GM21723 (cell line): ENCODE measurements around the gene HCFC2.
"Not testable (repeated sequence)": the region's sequence is repeated elsewhere in the genome, so short reads cannot be mapped to it uniquely, and the experiment has no call there.

ENCODE experiments used
- ATAC-seq: cut with Tn5 transposase; IDR thresholded peaks from one replicate; pipeline ENCODE4 v1.9.1; 2021; ENCODE audit warnings: mild to moderate bottlenecking, moderate library complexity; ENCODE audit not compliant: unreplicated experiment

The HCFC2 gene

GRCh38 chr12:104114834-104115586 is 50.7 kb downstream of the HCFC2 start:
- not testable (repeated sequence) for ATAC-seq

DNA sequence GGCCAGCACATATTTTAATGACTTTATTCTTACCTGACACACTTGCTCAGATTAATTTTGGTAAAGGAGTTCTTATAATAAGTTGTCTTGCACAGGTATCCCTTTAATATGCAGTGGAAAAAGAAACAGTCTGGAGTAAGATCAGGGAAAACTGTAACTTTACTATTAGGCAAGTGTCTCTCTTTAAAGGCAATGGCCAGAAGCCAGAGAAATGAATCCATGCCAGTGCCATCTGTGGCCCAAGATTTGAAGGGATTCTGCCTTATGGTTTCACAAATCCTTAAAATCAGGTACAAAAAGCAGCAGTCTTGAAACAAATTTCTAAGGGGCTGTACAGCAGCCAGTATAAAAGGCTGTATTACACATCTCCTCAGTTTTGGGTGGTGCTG is 51.2 kb downstream of the HCFC2 start:
- ATAC-seq = no peak

GRCh38 chr12:104121001-104121400 is 56.7 kb downstream of the HCFC2 start:
- ATAC-seq = no peak

GRCh38 chr12:104122298-104122697 is 58.0 kb downstream of the HCFC2 start:
- no peak for ATAC-seq

GRCh38 chr12:104126548-104126947 is 62.2 kb downstream of the HCFC2 start:
- ATAC-seq = no peak

DNA sequence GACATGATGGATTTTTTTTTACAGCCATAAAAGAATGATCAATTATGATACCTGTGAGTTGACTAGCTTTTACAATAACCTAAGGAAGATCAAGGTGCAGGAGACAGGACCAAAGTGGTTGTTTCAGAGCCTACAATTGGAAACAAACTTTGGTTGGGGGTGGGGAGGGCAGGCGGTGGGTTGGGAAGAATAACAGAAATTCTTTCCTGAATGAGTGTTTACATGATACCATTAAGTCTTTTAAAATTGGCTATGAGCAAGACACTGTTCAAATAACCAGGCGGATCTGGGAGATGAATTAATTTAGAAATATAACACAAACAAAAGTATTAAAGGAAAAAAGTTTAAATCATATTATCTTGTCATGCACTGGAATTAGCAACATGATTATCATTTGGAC is 66.4 kb downstream of the HCFC2 start:
- no peak for ATAC-seq

DNA sequence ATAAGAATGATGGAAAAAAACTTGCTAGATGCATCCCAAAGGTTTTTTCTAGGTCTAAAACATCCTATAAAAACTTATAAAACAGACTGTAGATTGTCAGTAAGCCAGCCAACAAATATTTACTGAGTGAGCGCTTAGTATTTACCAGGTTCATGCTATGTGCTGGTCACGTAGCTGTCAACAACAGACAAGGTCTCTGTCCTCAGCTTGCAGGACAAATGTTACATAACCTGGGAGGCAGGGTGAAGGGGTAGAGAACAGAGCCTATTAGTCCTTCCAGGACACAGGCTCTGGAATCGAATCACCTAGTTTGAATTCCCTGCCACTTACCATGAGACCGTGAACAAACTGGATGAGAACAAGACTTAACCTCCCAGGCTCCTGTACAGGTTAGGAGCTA is 67.3 kb downstream of the HCFC2 start:
- ATAC-seq = no peak

DNA sequence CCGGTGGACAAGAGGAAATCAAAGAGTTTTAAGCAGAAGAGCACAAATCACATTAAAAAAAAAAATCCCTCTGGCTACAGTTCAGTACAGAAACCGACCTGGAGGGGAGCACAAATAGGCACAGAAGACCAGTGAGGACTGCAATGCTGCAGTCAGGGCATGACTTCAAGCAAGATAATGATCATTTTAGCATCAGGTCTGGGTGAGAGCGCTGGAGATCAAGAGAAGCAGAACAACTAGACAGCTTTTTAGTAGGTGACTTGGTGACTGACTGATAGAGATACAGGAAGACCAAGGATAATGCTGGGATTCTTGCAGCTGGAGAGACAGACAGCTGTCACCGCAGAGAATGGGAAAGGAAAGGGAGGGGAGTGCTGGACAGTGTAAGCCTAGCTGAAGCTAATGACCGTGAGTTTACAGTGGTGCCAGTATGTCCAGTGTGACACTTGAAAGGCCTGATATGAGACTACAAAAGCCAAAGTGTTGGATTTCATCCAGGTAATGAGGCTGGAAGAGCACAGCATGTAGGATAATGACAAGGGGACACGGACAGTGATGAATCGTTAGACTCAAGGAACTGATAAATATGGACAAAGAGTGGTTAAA is 68.1 kb downstream of the HCFC2 start:
- ATAC-seq = no peak

GRCh38 chr12:104133321-104133720 is 69.0 kb downstream of the HCFC2 start:
- no peak for ATAC-seq

- ATAC-seq = no peak
Measured at GRCh38 chr12:104133866-104134265, 69.5 kb downstream of the HCFC2 start.

DNA sequence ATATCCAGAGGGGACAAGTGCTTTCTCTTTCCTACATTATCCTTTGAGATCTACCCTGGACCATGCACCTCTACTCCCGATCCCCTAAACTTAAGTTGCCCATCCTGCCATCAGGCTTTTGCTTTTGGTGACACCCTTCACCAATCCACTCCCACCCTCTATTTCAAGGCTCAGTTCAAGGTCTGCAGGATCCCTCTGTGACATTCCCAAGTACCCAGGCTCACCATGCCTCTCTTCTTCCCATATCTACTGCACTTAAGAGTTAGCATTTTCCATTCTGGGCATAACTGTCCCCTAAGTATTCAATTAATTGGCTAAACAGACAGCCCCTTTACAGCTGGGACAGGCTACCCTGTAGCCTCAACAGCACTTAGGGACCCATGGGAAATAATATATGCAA is 70.6 kb downstream of the HCFC2 start:
- no peak for ATAC-seq

DNA sequence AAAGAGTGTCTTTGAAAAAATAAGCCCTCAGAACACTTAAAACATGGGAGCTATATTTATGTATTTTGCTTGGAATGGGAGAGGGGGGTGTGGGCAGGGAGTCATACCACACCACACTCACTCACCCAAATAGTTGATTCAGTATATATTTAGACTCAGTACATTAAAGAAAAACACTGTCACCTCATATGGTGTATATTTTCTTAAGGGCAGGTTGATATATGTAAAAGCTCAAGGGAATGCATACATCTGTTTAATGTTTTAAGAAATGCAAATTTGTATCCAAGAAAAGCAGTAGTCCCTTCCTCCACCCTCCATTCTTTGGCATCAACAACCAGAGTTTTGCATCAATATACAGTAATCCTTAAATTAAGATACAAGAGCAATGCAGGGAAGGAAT is 72.2 kb downstream of the HCFC2 start:
- no peak for ATAC-seq

- ATAC-seq = peak; percentile 30
Measured at GRCh38 chr12:104137001-104137901, 72.9 kb downstream of the HCFC2 start.

DNA sequence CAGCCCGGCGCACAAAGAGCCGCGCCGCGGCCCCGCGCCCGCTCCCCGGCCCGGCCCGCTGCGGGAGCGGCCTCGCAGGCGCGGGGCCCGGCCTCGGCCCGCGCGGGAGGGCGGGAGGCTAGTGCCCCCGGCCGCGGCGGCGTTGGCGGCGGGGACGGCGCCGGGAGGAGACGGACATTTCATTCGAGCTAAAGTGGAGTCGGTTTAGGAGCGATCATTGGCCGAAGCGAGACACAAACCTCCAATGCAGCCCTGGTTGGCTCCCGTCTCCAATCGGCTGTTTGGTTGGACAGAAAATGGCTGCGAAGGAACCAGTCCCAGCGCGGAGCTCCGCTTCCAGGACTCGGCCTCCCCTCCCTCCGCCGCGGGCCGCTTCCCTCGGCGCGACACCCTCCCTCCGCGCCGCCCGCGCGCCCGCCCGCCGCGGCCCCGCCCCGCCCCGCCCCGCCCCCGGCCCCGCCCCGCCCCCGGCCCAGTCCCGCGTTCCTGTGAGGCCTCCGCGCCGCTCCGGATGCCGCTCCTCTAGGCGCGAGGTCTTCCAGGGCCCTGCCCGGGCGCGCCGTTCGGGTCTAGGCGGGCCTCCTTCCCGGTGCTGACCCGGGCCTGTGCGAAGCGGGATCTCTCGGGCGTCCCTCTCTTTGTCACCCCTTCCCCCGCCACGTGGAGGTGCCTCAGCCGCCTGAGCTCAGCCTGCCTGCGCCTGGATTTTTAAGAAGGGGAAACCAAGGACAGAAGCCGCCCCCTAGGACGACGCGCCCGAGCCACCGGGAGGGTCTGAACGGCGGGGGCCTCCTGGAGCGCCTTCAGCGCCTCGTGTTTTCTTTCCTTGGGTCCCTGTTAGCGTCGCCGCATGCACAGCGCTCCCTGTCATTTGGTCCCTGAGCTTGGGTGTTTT is 73.8 kb downstream of the HCFC2 start, which contains the start of gene NFYB:
Gene NFYB (minus strand): TSS at position 309 of the 895 bp plus-strand sequence. CDS start 2,757 bp downstream, outside the sequence.
- peak; percentile 91 for ATAC-seq

GRCh38 chr12:104138797-104139152 is 74.4 kb downstream of the HCFC2 start:
- ATAC-seq = no peak

GRCh38 chr12:104142543-104142942 is 78.2 kb downstream of the HCFC2 start:
- no peak for ATAC-seq

GRCh38 chr12:104143002-104143401 is 78.7 kb downstream of the HCFC2 start:
- ATAC-seq = no peak

DNA sequence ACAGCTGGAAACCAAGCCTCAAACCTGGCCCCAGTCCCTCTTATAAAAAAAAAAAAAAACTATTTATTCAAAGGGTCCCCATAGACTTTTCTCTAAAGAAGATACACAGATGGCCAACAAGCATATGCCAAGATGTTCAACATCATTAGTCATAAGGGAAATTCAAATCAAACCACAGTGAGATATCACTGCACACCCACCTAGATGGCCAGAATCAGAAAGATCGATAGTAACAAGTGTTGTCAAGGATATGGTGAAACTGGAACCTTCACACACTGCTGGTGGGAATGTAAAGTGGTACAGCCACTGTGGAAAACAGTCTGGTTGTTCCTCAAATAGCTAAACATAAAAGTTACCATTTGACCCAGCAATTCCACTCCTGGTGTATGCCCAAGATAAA is 79.6 kb downstream of the HCFC2 start:
- ATAC-seq = no peak

GRCh38 chr12:104147346-104147745 is 83.0 kb downstream of the HCFC2 start:
- no peak for ATAC-seq

GRCh38 chr12:104150416-104150815 is 86.1 kb downstream of the HCFC2 start:
- ATAC-seq = no peak
